ENCODE measurements around the gene ICAM1.
"Not testable (repeated sequence)": the region's sequence is repeated elsewhere in the genome, so short reads cannot be mapped to it uniquely, and the experiment has no call there.

ICAM1 gene

DNA sequence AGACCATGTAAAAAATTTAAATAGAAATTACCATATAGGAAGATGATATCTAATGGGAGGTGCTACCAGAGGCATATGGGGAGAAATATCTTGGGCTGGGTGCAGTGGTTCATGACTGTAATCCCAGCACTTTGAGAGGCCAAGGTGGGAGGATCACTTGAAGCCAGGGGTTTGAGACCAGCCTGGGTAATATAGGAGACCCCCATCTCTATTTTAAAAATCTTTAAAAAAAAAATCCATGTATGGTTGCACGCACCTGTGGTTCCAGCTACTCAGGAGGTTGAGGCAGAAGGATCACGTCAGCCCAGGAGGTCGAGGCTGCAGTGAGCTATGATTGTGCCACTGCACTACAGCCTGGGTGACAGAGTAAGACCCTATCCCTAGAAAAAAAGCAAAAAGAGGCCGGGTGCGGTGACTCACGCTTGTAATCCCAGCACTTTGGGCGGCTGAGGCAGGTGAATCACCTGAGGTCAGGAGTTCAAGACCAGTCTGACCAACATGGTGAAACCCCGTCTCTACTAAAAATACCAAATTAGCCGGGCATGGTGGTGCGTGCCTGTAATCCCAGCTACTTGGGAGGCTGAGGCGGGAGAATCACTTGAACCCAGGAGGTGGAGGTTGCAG is 29.0 kb upstream of the ICAM1 start:
- in situ Hi-C loops (cut with HindIII; ENCODE audit: low sequenced_read_pairs) = not testable (repeated sequence)

DNA sequence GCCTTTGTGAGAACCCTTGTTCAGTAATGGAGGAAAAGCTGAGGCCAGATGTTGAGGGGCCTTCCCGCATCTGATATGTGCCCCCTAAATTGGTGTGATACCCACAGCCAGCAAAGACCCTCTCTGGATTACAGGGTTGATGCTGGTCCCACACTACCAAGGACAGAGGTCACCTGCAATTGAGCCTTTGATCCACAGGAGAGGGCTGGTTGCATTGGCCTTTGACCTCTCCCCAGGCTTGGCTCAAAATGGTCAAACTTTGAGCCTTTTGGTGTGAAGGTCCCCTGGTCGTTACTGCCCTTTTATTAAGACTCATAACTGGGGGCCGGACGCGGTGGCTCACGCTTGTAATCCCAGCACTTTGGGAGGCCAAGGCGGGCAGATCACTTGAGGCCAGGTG is 27.3 kb upstream of the ICAM1 start:
- in situ Hi-C loops (cut with HindIII; ENCODE audit: low sequenced_read_pairs) = no loop called here

DNA sequence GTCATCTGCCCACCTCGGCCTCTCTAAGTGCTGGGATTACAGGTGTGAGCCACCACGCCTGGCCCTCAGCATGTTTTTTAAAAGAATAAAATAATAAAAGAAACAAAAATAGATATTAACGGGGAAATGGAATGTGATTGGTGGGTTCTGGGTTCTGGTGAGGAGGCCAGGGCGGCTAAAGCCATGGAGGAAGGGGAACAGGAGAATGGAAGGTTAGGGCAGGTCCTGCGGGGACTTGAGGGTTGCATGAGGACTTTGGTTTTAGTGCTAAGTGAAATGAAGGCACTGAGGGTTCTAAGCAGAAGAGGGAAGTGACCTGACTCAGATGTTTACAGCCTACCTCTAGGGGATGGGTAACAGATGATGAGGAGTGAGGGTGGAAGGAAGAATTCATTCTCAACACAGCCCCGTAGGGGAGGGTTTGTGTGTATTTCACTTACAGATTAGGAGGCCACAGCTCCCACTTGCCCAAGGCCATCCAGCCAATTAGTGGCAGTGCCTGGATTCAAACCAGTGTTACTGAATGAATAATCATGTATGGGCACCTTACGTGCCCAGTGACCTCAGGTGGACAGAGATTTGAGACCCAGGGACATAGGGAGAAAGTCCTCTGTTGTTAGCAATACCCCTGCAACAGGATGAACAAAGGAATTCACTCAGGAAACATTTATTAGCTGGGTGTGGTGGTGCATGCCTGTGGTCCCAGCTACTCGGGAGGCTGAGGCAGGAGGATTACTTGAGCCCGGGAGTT is 25.6 kb upstream of the ICAM1 start:
- in situ Hi-C loops (cut with HindIII; ENCODE audit: low sequenced_read_pairs) = no loop called here

DNA sequence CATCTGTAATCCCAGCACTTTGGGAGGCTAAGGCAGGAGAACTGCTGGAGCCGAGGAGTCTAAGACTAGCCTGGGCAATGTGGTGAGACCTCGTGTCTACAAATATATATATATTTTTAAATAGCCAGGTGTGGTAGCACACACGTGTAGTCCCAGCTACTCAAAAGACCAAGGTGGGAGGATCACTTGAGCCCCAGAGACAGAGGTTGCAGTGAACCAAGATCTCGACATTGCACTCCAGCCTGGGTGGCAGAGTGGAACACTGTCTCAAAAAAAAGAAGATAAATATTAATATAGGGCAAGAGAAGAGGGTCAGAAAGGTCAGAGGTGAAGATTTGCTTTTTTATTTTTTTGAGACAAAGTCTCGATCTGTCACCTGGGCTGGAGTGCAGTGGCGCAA is 24.4 kb upstream of the ICAM1 start:
- in situ Hi-C loops (cut with HindIII; ENCODE audit: low sequenced_read_pairs) = no loop called here

DNA sequence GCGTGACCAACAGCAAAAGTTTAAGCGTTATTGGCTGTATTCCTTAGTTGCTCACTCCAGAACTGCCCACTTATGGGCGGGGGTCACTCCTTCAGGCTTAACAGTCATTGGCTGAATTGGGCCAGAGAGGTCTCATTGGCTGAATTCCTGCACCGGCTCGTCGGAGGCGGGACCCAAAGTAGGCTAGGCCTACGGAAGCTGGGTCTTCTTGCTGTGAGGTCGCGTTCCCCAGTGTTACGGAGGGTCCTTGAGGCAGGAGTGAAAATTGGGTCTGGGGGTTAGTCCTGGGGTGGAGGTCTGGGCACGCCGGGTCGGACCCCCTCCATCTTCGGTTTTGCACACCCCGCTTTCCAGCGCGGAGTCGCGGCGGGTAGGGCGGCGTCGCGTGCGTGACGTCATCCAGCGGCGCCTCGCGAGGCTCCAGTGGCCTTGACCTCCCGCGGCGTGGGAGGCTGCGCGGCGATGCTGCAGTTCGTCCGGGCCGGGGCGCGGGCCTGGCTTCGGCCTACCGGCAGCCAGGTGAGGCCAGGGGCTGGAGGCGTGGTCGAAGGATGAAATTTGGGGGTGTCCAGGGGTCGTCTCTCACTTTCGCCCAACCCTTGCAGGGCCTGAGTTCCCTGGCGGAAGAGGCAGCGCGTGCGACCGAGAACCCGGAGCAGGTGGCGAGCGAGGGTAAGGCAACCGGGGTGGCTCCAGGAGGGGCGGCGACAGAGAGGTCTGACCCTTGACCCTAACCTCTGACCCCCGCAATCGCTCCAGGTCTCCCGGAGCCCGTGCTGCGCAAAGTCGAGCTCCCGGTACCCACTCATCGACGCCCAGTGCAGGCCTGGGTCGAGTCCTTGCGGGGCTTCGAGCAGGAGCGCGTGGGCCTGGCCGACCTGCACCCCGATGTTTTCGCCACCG is 18.9 kb upstream of the ICAM1 start, which contains the start of gene MRPL4:
Gene MRPL4, plus strand, starts transcription at position 423 of the 903 bp plus-strand sequence. Its CDS starts 40 bp downstream, at position 463.
- in situ Hi-C loops (cut with HindIII; ENCODE audit: low sequenced_read_pairs) = no loop called here

DNA sequence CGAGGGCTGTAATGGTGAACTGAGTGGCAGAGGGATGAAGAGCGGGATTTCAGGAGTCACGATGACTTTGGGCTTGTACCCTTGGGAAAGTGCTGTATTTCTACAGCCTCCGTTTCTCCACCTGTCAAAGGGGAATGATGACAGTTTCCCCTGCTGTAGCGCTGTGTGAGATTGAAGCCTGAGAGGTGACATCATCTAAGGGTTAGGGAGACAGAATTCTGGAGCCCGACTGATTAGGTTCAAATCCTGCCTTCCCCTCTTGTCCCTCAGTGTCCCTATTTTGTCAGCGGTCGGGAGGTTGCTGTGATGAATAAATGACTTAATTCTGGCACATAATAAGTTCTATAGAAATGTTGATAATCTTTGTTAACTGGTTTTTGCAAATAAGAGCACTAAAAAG is 18.2 kb upstream of the ICAM1 start:
- in situ Hi-C loops (cut with HindIII; ENCODE audit: low sequenced_read_pairs) = no loop called here

DNA sequence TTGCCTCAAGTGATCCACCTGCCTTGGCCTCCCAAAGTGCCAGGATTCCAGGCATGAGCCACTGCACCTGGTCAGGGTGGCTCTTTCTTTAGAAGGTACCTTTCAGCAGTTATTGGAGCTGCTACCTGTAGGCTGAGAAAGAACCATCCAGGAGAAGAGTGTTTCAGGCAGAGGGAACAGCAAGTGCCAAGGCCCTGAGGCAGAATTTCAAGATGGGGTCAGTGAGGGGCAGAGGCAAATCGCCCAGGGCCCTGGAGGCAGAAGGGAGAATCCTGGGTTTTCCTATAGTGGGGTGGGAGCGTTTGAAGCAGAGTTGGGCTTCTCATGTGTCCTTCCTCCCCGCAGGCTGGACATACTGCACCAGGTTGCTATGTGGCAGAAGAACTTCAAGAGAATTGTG is 16.7 kb upstream of the ICAM1 start:
- in situ Hi-C loops (cut with HindIII; ENCODE audit: low sequenced_read_pairs) = no loop called here

DNA sequence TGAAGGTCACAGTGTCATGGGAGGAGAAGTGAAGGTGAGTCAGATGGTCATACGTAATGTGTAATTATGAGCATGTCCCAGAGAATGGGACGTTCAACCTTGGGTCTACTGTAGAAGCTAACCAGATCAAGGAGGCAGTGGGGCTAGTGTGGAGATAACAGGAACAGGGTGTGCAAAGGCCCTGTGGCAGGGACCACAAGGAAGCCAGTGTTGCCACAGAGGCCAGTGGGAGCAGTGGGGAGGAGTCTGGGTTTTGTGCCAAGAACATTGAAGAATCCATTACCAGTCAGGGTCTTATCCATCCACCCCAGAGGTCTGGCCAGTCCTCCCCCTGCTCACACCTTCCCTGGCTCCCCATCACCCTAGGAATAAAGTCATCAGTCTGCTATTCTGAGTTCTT is 15.6 kb upstream of the ICAM1 start:
- in situ Hi-C loops (cut with HindIII; ENCODE audit: low sequenced_read_pairs) = no loop called here

DNA sequence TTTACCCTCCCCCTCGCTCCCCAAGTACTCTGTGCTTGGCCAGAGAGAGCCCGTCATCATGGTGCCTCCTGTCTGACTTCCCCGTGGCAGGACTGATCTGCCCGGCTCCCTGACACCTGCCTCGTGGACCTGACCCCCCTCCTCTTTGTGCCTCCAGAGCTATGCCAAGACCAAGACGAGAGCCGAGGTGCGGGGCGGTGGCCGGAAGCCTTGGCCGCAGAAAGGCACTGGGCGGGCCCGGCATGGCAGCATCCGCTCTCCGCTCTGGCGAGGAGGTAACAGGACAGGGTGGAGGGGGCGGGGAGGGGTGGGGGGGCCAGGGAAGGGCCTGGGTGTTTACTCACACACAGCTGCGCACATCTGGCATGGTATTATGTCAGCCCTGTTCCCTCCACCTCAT is 14.4 kb upstream of the ICAM1 start:
- in situ Hi-C loops (cut with HindIII; ENCODE audit: low sequenced_read_pairs) = no loop called here

DNA sequence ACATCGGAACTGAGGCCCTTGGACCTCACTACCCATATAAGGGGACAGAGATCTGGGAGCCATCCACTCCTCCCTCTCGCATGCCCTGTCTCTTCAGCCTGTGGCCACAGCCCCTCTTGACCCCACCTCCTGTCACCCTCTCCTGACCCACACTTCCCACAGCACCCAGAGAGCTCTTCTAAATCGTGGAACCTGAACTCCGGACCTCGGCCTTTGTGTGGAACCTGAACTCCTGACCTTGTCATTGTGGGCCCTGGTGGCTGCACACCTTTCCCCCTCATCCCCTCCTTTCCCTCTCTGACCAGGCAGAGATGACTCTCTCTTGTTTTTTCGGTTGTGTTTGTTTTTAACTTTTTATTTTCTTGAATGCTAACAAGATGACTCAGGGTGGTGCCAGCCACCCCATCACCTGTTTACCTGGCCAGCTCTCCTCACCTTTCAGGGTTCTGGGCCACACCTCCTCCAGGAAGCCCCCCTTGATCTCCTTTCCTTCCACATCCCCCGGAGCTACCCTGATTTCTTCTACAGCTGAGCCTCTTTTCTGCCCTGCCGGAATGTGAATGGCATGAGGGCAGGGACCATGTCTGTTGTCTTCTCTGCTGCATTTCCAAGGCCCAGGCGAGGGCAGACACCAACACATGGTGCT is 13.8 kb upstream of the ICAM1 start:
- in situ Hi-C loops (cut with HindIII; ENCODE audit: low sequenced_read_pairs) = no loop called here

DNA sequence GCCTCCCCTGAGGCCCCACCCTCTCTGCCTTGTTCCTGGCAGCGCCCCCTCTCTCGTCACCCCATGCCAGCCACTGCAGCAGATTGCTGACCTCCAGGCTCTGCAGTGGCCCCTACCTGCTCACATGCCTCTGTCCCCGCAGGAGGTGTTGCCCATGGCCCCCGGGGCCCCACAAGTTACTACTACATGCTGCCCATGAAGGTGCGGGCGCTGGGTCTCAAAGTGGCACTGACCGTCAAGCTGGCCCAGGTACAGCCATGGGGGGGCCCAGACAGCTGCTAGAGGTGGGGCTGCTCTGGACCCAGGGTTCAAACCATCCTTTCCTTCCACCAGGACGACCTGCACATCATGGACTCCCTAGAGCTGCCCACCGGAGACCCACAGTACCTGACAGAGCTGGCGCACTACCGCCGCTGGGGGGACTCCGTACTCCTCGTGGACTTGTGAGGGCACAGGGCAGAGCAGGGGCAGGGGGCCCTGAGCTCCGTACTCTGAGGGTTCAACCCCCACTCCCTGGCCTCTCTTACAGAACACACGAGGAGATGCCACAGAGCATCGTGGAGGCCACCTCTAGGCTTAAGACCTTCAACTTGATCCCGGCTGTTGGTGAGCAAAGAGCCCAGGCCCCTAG is 12.7 kb upstream of the ICAM1 start:
- in situ Hi-C loops (cut with HindIII; ENCODE audit: low sequenced_read_pairs) = no loop called here

DNA sequence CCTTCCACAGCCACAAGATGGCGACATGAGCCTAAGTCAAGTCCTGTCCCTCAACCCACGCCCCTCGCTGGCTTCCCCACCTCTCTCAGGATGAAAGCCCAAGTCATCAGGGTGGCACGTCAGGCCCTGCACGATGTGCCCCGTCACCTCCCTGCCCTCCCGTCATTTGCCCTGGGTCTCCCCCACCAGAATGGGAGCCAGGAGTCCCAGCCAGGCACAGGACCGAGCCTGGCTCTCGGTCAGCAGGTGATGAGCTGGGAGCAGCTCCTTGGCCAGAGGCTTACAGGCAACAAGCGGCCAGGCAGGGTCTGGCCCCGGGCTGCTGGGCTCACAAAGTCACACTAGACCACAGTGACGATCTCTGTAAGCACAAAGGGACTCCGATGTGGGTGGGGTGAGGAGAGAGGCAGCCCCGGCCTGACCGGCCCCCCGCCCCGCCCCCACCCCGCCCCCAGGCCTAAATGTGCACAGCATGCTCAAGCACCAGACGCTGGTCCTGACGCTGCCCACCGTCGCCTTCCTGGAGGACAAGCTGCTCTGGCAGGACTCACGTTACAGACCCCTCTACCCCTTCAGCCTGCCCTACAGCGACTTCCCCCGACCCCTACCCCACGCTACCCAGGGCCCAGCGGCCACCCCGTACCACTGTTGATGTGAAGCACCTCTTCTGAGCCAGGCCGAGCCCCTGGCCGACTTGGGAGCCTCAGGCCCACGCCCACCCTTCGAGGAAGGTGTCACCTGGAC is 11.6 kb upstream of the ICAM1 start:
- in situ Hi-C loops (cut with HindIII; ENCODE audit: low sequenced_read_pairs) = no loop called here

DNA sequence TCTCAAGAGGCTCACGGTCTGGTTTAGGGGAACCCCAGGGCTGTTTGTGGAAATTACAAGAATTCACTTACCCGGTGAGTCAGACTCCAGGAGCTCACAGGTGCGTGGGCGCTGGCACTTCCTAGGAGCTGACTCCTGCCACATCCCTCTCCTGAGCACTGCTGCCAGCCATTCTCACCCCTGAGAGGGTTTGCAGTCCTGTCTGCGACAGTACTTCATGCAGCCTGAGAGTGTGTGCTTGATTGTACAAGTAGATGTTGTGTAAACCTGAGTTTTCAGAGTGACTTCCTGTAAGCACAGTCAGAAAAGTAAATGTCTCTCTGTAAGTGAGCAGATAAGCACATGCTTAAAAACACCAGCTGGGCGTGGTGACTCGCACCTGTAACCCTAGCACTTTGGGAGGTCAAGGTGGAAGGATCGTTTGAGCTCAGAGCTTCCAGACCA is 10.8 kb upstream of the ICAM1 start:
- in situ Hi-C loops (cut with HindIII; ENCODE audit: low sequenced_read_pairs) = no loop called here

DNA sequence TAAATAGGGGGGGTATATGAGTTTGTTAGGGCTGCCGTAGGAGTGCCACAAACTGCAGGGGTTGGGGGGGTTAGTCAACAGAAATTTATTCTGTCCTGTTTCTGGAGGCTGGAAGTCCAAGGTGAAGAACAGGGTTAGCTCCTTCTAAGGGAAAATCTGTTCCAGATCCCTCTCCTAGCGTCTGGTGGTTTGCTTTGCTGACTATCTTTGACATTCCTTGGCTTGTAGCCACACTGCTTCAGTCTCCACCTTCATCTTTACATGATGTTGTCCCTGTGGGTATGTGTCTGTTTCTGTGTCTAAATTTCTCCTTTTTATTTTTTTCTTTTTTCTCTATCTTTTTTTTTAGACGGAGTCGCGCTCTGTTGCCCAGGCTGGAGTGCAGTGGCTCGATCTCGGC is 8.1 kb upstream of the ICAM1 start:
- in situ Hi-C loops (cut with HindIII; ENCODE audit: low sequenced_read_pairs) = no loop called here

DNA sequence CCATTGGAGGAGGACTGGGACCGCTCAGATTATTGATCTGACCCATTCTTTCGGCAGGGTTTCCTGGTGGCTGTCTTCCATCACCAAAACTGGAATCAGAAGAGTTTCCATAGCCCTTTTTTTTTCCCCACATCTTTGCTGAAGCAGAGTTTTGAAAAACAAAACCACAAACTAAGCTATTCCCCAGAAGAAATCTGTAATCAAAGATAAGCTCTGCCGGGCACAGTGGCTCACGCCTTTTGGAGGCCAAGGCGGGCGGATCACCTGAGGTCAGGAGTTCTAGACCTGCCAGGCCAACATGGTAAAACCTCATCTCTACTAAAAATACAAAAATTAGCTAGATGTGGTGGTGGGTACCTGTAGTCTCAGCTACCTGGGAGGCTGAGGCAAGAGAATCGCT is 4.2 kb upstream of the ICAM1 start:
- in situ Hi-C loops (cut with HindIII; ENCODE audit: low sequenced_read_pairs) = no loop called here

DNA sequence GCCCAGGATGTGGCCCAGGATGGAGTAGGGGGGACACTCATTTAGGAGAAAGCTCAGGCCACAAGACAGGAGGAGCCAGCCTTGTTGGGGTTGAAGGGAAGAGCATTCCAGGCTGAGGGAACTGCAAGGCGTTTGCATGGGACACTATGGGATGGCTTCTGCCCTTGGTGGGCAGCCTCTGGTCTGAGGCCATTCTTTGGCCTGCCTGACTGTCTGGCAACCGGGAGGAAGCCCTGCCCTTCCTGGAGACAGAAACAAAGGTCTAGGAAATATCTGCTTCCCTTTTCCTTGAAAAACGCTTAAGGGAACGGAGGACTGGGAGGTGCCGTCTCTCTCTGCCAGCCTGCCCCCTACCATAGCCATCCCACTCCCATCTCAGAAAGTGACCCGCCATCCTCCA is 2.8 kb upstream of the ICAM1 start:
- in situ Hi-C loops (cut with HindIII; ENCODE audit: low sequenced_read_pairs) = no loop called here

DNA sequence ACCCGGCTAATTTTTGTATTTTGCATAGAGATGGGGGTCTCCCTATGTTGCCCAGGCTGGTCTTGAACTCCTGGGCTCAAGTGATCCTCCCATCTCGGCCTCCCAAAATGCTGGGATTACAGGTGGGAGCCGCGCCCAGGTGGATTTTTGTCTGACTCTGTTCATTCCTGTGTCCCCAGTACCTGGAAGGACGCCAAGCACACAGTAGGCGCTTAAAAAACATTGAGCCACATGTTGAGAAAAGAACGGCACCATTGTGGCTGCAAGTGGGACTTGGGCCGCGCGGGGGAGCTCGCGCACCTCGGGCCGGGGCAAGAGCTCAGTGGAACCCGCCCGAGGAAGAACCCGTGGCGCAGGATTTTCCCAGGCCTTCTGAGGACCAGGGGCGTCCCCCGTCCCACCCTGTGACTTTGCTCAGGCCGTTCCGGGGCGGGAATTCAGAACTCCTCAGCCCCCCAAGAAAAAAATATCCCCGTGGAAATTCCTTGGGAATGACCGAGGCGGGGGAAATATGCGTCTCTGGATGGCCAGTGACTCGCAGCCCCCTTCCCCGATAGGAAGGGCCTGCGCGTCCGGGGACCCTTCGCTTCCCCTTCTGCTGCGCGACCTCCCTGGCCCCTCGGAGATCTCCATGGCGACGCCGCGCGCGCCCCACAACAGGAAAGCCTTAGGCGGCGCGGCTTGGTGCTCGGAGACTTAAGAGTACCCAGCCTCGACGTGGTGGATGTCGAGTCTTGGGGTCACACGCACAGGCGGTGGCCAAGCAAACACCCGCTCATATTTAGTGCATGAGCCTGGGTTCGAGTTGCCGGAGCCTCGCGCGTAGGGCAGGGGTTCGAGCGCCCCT is 1.4 kb upstream of the ICAM1 start:
- in situ Hi-C loops (cut with HindIII; ENCODE audit: low sequenced_read_pairs) = no loop called here

DNA sequence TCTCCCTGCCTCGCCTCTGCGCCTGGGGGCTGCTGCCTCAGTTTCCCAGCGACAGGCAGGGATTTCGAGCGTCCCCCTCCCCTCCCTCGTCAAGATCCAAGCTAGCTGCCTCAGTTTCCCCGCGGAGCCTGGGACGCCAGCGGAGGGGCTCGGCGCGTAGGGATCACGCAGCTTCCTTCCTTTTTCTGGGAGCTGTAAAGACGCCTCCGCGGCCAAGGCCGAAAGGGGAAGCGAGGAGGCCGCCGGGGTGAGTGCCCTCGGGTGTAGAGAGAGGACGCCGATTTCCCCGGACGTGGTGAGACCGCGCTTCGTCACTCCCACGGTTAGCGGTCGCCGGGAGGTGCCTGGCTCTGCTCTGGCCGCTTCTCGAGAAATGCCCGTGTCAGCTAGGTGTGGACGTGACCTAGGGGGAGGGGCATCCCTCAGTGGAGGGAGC is 722 bp upstream of the ICAM1 start:
- in situ Hi-C loops (cut with HindIII; ENCODE audit: low sequenced_read_pairs) = no loop called here

DNA sequence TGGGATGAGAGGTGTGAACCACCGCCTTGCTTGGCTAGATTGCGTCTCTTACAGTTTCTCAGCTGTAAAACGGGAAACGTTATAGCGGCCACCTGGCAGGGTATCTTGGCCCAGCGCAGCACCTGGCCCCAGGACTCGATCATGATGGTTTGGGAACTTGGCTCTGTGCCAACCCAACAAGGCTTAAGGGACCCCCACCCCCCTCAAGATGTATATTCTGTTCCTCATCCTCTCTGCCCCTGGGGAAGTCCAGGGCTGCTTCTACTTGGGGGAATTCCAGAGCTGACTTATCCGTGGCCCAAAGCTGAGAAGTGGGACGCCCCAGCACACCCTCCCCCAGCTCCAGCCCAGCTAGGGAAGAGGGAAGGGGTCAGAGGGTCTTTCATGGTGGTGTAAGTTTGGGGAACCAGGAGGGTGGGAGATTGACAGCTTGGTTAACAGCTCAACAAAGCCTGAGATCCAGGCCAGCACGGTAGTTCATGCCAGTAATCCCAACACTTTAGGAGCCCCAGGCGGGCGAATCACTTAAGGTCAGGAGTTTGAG is 695 bp downstream of the ICAM1 start:
- in situ Hi-C loops (cut with HindIII; ENCODE audit: low sequenced_read_pairs) = no loop called here
